ENCODE results near the gene ARHGAP26. TPM values are rescaled to one million over a fixed set of nuclear protein-coding genes. Genes with fewer than 3 reads are reported as not detected.

The ARHGAP26 gene
- total and polyA plus RNA-seq, 4 donors = 1.8 to 16.7 (median 4.1) TPM

DNA sequence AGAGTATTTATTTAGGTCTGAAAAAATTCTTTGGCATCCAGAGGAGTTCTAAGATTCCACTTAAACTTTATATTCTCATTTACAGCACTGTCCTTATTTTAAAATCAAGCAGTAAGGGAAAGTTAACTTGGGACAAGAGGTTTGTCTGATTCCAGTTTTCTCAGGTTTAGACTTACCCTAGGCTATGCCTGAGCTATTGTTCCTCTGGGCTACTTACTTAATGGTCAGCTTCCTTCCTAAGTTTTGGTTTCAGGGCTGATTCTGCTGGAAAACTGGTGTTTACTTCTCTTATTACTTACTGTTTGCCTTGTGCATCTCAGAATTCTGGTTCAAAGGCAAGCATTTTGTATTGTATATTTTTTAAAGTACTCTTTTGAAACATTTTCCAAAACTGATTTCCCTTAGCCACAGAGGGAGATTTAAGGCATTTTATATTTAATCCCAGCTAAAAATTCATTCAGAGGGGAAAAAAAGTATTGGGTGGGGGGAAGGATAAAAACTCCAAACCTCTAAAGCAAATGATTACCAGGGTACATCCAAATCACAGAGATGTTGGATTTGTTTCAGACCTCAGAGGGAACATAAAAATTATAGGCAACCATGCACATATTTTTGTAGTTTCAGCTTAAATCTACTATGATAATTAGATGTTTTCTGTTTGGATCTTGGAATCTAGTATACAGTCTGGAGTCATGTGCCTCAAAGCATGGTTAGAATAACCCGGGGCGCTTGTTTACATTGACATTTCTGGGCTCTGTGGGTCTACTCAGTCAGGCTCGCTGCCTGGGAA, 290.0 kb downstream of the ARHGAP26 start:
- peaks cover 0 to 21% (median 2%) of the 10 kb centered on the region in 4 donors for H3K36me3 ChIP-seq (ENCODE audit: control insufficient read depth in 4 of 4, insufficient read depth in 3 of 4, low read depth in 1 of 4, low read length in 3 of 4)
- DNase-seq (ENCODE audit: low spot score) = no peak

DNA sequence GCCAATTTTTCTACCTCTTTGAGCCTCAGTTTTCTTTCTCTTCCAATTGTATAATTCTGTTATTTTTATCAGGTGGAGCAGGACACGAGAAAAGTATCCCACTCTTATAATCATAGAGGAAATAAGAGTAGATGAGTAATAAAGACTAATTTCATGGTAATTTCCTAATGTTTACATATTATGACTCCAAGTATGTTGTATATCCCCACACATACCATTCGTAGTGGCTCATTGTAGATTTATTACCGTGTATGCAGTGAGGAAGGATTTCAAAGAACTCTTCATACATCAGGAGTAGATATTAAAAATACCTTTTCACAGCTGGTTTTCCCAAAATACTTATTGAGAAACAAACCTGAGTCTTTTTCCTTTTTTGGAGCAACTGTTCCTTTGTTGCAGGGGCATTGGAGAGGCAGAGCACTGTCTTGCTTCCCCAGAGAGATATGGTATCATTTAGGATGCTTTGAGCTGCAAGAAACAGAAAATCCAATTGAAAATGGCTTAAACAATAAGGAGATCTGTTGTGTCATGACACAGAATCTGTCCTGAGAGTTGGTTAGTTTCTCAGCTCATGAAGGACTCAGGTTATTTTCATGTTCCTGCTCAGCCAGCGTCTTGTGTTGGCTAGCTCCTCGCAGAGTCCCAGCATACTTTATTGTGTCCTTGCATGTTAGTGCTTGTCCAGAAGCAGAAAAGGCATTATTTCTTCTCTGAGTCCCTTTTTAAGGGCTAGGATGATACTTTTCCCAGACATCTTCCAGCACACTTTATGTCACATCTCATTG, 291.2 kb downstream of the ARHGAP26 start:
- H3K27me3 ChIP-seq (ENCODE audit: control insufficient read depth in 4 of 4, insufficient read depth in 4 of 4, low read length in 3 of 4) = no peaks in the 10 kb centered on the region
- TF ChIP-seq GABPA (IDR thresholded peaks at IDR 0.05 in 1 of 2, conservative IDR thresholded peaks at IDR 0.05 in 1 of 2) (no peak), FOXA1 (IDR thresholded peaks at IDR 0.05) (no peak), RXRA (IDR thresholded peaks at IDR 0.05) (no peak)
- TF ChIP-seq, protein P1, sequence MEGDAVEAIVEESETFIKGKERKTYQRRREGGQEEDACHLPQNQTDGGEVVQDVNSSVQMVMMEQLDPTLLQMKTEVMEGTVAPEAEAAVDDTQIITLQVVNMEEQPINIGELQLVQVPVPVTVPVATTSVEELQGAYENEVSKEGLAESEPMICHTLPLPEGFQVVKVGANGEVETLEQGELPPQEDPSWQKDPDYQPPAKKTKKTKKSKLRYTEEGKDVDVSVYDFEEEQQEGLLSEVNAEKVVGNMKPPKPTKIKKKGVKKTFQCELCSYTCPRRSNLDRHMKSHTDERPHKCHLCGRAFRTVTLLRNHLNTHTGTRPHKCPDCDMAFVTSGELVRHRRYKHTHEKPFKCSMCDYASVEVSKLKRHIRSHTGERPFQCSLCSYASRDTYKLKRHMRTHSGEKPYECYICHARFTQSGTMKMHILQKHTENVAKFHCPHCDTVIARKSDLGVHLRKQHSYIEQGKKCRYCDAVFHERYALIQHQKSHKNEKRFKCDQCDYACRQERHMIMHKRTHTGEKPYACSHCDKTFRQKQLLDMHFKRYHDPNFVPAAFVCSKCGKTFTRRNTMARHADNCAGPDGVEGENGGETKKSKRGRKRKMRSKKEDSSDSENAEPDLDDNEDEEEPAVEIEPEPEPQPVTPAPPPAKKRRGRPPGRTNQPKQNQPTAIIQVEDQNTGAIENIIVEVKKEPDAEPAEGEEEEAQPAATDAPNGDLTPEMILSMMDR (IDR thresholded peaks at IDR 0.05; ENCODE audit: low read depth, low read length, missing input control) = no peak
- TF ChIP-seq, protein P2, sequence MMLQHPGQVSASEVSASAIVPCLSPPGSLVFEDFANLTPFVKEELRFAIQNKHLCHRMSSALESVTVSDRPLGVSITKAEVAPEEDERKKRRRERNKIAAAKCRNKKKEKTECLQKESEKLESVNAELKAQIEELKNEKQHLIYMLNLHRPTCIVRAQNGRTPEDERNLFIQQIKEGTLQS (IDR thresholded peaks at IDR 0.05) = no peak
- no peak for DNase-seq (ENCODE audit: low spot score)
- H3K4me3 ChIP-seq (ENCODE audit: low read depth in 1 of 3, low read length in 3 of 3) = no peak overlapping the region
- 91% methylated on average over 5 of the region's 5 CpGs for WGBS
- no peaks in the 10 kb centered on the region for H3K9me3 ChIP-seq (ENCODE audit: control insufficient read depth in 4 of 4, low read length in 3 of 4)
- H3K4me1 ChIP-seq (ENCODE audit: control insufficient read depth in 4 of 4, insufficient read depth in 4 of 4, low read length in 3 of 4) = peaks cover 0 to 4% (median 0%) of the 10 kb centered on the region in 4 donors
- no peak overlapping the region for H3K27ac ChIP-seq (ENCODE audit: low read depth in 1 of 2, low read length in 2 of 2)
- H3K9ac ChIP-seq (ENCODE audit: low read depth in 1 of 2, low read length in 2 of 2) = no peak overlapping the region
- peaks cover 0 to 19% (median 5%) of the 10 kb centered on the region in 4 donors for H3K36me3 ChIP-seq (ENCODE audit: control insufficient read depth in 4 of 4, insufficient read depth in 3 of 4, low read depth in 1 of 4, low read length in 3 of 4)

More for the DNA sequence above, 290.0 kb downstream of the ARHGAP26 start:
- 86% methylated on average over 3 of the region's 3 CpGs for WGBS
- H3K9me3 ChIP-seq (ENCODE audit: control insufficient read depth in 4 of 4, low read length in 3 of 4) = no peaks in the 10 kb centered on the region
- H3K27ac ChIP-seq (ENCODE audit: low read depth in 1 of 2, low read length in 2 of 2) = no peak overlapping the region
- H3K27me3 ChIP-seq (ENCODE audit: control insufficient read depth in 4 of 4, insufficient read depth in 4 of 4, low read length in 3 of 4) = no peaks in the 10 kb centered on the region
- TF ChIP-seq, protein P3, sequence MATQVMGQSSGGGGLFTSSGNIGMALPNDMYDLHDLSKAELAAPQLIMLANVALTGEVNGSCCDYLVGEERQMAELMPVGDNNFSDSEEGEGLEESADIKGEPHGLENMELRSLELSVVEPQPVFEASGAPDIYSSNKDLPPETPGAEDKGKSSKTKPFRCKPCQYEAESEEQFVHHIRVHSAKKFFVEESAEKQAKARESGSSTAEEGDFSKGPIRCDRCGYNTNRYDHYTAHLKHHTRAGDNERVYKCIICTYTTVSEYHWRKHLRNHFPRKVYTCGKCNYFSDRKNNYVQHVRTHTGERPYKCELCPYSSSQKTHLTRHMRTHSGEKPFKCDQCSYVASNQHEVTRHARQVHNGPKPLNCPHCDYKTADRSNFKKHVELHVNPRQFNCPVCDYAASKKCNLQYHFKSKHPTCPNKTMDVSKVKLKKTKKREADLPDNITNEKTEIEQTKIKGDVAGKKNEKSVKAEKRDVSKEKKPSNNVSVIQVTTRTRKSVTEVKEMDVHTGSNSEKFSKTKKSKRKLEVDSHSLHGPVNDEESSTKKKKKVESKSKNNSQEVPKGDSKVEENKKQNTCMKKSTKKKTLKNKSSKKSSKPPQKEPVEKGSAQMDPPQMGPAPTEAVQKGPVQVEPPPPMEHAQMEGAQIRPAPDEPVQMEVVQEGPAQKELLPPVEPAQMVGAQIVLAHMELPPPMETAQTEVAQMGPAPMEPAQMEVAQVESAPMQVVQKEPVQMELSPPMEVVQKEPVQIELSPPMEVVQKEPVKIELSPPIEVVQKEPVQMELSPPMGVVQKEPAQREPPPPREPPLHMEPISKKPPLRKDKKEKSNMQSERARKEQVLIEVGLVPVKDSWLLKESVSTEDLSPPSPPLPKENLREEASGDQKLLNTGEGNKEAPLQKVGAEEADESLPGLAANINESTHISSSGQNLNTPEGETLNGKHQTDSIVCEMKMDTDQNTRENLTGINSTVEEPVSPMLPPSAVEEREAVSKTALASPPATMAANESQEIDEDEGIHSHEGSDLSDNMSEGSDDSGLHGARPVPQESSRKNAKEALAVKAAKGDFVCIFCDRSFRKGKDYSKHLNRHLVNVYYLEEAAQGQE (IDR thresholded peaks at IDR 0.05) = no peak
- no peak for TF ChIP-seq JUND (IDR thresholded peaks at IDR 0.05)
- no peak for TF ChIP-seq RXRA (IDR thresholded peaks at IDR 0.05)
- TF ChIP-seq YY1 (IDR thresholded peaks at IDR 0.05) = no peak
- H3K4me3 ChIP-seq (ENCODE audit: low read depth in 1 of 3, low read length in 3 of 3) = no peak overlapping the region
- H3K9ac ChIP-seq (ENCODE audit: low read depth in 1 of 2, low read length in 2 of 2) = no peak overlapping the region
- H3K4me1 ChIP-seq (ENCODE audit: control insufficient read depth in 4 of 4, insufficient read depth in 4 of 4, low read length in 3 of 4) = peaks cover 0 to 4% (median 0%) of the 10 kb centered on the region in 4 donors

DNA sequence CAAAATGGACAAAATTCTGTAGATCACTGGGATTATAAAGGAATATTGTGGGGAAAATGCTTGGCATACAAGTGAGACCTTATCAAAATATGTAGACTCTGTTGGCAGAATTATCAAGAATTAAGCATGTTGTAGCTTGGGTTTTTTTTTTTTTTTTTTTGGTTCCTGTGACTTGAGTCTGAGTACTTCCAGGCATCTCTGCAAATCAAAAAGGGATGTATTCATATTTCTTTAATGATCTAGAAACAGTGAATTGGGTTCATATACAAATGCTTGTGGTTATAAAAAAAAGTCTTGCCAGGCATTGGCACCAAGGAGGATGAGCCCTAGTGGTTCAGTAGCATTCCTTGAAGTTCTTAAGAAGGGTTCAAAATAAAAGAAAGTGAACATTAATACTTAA, 292.2 kb downstream of the ARHGAP26 start:
- Histone ChIP-seq H3K4me3 (ENCODE audit: low read depth in 1 of 3, low read length in 3 of 3) (no peak overlapping the region), H3K9me3 (ENCODE audit: control insufficient read depth in 4 of 4, low read length in 3 of 4) (no peaks in the 10 kb centered on the region), H3K9ac (ENCODE audit: low read depth in 1 of 2, low read length in 2 of 2) (no peak overlapping the region), H3K4me1 (ENCODE audit: control insufficient read depth in 4 of 4, insufficient read depth in 4 of 4, low read length in 3 of 4) (peaks cover 0 to 4% (median 0%) of the 10 kb centered on the region in 4 donors), H3K36me3 (ENCODE audit: control insufficient read depth in 4 of 4, insufficient read depth in 3 of 4, low read depth in 1 of 4, low read length in 3 of 4) (peaks cover 0 to 10% (median 5%) of the 10 kb centered on the region in 4 donors), H3K27me3 (ENCODE audit: control insufficient read depth in 4 of 4, insufficient read depth in 4 of 4, low read length in 3 of 4) (no peaks in the 10 kb centered on the region), H3K27ac (ENCODE audit: low read depth in 1 of 2, low read length in 2 of 2) (no peak overlapping the region)
- TF ChIP-seq, protein P4, sequence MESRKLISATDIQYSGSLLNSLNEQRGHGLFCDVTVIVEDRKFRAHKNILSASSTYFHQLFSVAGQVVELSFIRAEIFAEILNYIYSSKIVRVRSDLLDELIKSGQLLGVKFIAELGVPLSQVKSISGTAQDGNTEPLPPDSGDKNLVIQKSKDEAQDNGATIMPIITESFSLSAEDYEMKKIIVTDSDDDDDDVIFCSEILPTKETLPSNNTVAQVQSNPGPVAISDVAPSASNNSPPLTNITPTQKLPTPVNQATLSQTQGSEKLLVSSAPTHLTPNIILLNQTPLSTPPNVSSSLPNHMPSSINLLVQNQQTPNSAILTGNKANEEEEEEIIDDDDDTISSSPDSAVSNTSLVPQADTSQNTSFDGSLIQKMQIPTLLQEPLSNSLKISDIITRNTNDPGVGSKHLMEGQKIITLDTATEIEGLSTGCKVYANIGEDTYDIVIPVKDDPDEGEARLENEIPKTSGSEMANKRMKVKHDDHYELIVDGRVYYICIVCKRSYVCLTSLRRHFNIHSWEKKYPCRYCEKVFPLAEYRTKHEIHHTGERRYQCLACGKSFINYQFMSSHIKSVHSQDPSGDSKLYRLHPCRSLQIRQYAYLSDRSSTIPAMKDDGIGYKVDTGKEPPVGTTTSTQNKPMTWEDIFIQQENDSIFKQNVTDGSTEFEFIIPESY (IDR thresholded peaks at IDR 0.05) = no peak
- no peak for TF ChIP-seq HNF4G (IDR thresholded peaks at IDR 0.05)
- DNase-seq (ENCODE audit: low spot score) = no peak

Data from liver (tissue), 9 donors.